ENCODE data around the gene URI1. TPM values are rescaled to one million over a fixed set of nuclear protein-coding genes. Genes with fewer than 3 reads are reported as not detected.

URI1 gene
- total RNA-seq, 2 donors from 2014 or later: 37.9 to 41.4 TPM

DNA sequence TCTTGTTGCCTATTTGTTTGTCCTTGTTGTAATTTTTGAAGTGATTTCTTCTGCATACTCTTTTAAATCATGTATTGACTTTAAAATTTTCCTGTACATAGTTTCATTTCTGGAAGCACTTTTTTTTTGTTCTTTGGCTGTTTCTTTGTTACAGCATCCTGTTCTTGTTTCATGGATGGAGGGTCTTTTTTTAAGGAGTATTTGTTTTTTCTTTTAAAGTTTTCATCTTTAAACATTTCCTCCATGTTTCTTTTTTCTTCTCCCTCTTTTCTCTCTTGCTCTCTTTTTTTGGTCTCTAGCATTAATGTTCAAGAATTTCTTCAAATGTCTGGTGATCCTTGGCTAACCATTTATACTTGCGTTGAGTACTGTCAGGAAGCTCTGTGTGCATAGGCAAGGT is 58.8 kb downstream of the URI1 start:
- Histone ChIP-seq H3K4me3 (no peak overlapping the region), H3K27ac (no peak overlapping the region), H3K9me3 (no peaks in the 10 kb centered on the region), H3K9ac (ENCODE audit: low read depth in 2 of 2, low read length in 2 of 2) (no peak overlapping the region), H3K4me1 (no peaks in the 10 kb centered on the region), H3K36me3 (no peaks in the 10 kb centered on the region), H3K27me3 (no peaks in the 10 kb centered on the region)
- no peak for DNase-seq
- intact Hi-C loops (cut with DNase I): no loop called here
- no peak for TF ChIP-seq CTCF (IDR thresholded peaks at IDR 0.05)

DNA sequence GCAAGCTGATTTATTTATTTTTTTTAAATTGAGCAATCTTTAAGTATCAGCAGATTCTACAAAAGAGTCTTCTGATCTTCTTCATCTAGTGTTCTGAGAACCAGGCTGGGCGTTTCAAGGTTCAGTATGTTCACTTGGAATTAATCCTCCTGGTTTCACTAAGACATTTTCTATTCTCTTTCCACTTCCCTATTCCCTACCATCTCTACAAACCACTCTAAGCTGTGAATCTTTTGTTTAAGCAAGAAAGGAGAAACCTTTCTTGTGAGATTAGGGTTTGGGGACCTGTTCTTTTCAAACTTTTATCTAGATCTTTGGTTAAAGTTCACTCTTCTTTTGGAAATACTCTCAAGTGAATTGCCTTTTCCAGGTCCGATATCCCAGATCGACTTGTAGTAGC is 59.3 kb downstream of the URI1 start:
- Histone ChIP-seq H3K9ac (ENCODE audit: low read depth in 2 of 2, low read length in 2 of 2) (no peak overlapping the region), H3K4me1 (no peaks in the 10 kb centered on the region), H3K9me3 (no peaks in the 10 kb centered on the region), H3K4me3 (no peak overlapping the region), H3K27me3 (no peaks in the 10 kb centered on the region), H3K36me3 (no peaks in the 10 kb centered on the region), H3K27ac (no peak overlapping the region)
- TF ChIP-seq CTCF (IDR thresholded peaks at IDR 0.05): no peak
- intact Hi-C loops (cut with DNase I): no loop called here
- no peak for DNase-seq

- H3K4me3 ChIP-seq: no peak overlapping the region
- TF ChIP-seq CTCF (IDR thresholded peaks at IDR 0.05): no peak
- intact Hi-C loops (cut with DNase I): no loop called here
- H3K36me3 ChIP-seq: no peaks in the 10 kb centered on the region
- no peak for DNase-seq
- no peaks in the 10 kb centered on the region for H3K27me3 ChIP-seq
- H3K9ac ChIP-seq (ENCODE audit: low read depth in 2 of 2, low read length in 2 of 2): no peak overlapping the region
- H3K27ac ChIP-seq: no peak overlapping the region
- no peaks in the 10 kb centered on the region for H3K9me3 ChIP-seq
- no peaks in the 10 kb centered on the region for H3K4me1 ChIP-seq
These were observed 59.8 kb downstream of the URI1 start for GRCh38 chr19:30001791-30002190.

- intact Hi-C loops (cut with DNase I): no loop called here
- H3K27ac ChIP-seq: no peak overlapping the region
These were observed 61.8 kb downstream of the URI1 start for GRCh38 chr19:30003866-30004265.

DNA sequence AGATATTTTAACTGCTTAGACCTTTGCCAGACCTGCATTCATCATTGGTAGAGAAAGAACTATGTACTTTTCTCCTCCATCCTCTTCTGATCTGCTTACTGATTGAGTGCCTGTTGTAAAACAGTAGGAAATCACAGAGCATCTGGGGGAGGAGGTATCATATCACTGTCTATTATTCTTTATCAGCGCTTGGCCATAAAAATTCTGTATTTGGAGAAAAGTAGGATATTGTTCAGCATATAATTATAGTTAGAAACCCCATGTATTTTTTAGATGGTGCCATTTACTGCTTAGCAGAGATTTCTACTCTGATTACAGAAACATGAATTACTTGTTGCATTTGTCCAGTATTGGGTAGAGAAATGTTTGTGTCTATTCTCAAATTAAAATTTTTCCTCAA is 62.4 kb downstream of the URI1 start:
- no peaks in the 10 kb centered on the region for H3K36me3 ChIP-seq
- intact Hi-C loops (cut with DNase I): no loop called here
- no peaks in the 10 kb centered on the region for H3K27me3 ChIP-seq
- no peak overlapping the region for H3K9ac ChIP-seq (ENCODE audit: low read depth in 2 of 2, low read length in 2 of 2)
- H3K4me1 ChIP-seq: no peaks in the 10 kb centered on the region
- H3K9me3 ChIP-seq: no peaks in the 10 kb centered on the region
- TF ChIP-seq CTCF (IDR thresholded peaks at IDR 0.05): no peak
- H3K27ac ChIP-seq: no peak overlapping the region
- no peak overlapping the region for H3K4me3 ChIP-seq
- no peak for DNase-seq

More at GRCh38 chr19:30003866-30004265, 61.8 kb downstream of the URI1 start:
- Histone ChIP-seq H3K9me3 (no peaks in the 10 kb centered on the region), H3K27me3 (no peaks in the 10 kb centered on the region), H3K4me1 (no peaks in the 10 kb centered on the region), H3K9ac (ENCODE audit: low read depth in 2 of 2, low read length in 2 of 2) (no peak overlapping the region), H3K36me3 (no peaks in the 10 kb centered on the region), H3K4me3 (no peak overlapping the region)
- DNase-seq: no peak
- TF ChIP-seq CTCF (IDR thresholded peaks at IDR 0.05): no peak

DNA sequence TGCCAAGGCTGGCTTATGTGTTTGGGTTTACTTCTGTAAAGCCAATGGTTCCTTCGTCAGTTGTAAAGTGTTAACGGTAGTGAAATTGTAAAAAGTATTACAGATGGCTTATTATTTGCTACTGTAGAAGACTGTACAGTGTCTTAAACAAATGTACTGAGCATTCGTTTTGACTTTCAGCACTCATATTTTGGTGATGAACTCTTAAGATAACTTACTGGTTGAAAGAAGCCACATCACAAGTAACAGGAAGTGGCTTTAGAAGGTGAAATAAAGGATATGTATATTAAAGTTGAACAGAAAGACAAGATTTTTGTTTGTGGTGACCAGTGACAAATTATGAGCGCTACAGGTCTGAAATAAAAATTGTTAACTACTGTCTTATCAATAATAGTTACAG is 64.2 kb downstream of the URI1 start:
- Histone ChIP-seq H3K36me3 (no peaks in the 10 kb centered on the region), H3K27me3 (no peaks in the 10 kb centered on the region), H3K4me1 (no peaks in the 10 kb centered on the region), H3K4me3 (no peak overlapping the region), H3K9ac (ENCODE audit: low read depth in 2 of 2, low read length in 2 of 2) (no peak overlapping the region), H3K9me3 (no peaks in the 10 kb centered on the region), H3K27ac (no peak overlapping the region)
- intact Hi-C loops (cut with DNase I): no loop called here
- no peak for TF ChIP-seq CTCF (IDR thresholded peaks at IDR 0.05)
- no peak for DNase-seq

Data from colonic mucosa (tissue), 4 donors.